DMS53 treated with DMSO at 0.1 percent for 48 hours (cell line): ENCODE data around the gene EGFL7.
A peak's percentile ranks its signal among the peaks of the same experiment; 100 is the strongest.
"Not testable (repeated sequence)": the region's sequence is repeated elsewhere in the genome, so short reads cannot be mapped to it uniquely, and the experiment has no call there.

Experiments
- DNase-seq: peaks from one replicate; lab custom pipeline; 2025; ENCODE audit not compliant: unreplicated experiment; lab: John Stamatoyannopoulos, UW

The EGFL7 gene

DNA sequence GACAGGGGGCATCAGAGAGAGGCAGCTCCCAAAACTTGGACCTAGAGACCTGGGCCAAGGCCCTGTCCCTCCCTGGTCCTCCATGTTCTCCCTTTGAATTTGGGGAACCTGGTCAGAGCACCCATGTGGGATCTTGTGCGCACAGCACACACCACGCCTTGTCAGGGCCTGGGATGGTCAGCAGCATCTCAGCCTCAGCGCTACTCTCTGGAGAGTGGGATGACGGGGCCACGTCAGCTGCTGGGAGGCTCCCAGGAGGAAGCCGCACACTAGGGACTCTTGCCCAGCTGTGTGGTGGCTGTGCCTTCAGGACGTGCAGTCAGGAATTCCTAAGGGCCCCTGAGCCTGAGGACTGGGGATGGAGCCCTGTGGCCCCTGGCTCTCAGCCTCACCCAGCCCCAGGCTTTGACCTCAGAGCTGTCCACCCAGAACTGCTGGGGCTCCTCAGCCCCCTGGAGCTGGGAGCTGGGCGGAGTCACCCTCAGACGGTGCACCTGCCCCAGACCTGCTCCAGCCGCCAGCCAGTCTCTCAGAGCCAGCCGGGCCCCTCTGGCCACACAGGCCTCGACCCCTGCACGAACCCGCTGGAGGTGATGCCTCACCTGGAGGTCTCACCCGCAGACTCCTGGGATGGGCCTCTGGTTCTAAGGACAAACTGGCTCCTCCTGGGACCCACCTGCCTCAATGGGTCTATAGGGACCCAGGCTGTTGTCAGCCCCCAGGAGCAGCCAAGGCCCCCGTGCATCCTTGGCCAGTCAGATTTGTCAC, 38.3 kb upstream of the EGFL7 start:
- DNase-seq, result no peak

DNA sequence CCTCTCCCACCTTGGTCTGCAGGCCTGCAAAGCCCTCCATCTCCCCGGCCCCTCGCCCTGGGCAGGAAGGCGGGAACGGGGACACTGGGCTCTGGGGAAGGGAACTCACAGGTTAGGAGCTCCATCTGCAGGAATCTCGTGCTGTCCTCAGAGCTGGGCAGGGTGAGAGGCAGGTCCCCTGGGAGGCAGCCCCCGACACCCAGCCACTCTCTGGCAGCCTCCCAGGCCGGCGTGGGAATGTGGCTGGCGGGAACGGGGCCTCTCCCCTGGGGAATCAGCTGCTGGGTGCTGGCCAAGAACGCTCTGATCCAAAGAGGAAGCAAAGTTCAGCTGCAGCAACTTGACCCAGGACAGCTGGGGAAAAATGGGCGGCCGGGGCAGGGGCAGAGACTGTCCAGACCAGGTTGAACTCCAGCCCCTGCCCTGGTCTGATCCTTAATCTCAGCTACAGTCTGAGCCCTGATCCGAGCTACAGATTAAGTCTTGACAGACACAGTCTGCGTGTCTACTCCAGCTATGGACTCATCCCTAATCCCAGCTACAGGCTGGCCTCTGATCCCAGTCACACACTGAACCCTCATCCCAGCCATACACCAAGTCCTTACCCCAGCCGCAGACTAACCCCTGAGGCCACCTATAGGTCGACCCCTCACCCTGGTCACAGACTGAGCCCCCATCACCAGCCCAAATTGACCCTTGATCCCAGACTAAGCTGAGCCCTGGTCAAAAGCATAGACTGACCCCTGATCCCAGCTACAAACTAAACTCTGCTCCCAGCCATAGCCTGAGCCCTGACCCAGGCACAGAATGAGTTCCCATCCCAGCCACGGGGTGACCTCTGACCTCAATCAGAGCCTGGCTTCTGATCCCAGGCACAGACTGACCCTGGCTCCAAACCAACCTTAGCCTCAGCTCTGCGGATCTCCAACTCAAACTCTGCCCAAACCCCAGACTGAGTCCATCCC, 37.3 kb upstream of the EGFL7 start:
- no peak for DNase-seq

- no peak for DNase-seq
These were observed 36.5 kb upstream of the EGFL7 start for GRCh38 chr9:136626066-136626725.

DNA sequence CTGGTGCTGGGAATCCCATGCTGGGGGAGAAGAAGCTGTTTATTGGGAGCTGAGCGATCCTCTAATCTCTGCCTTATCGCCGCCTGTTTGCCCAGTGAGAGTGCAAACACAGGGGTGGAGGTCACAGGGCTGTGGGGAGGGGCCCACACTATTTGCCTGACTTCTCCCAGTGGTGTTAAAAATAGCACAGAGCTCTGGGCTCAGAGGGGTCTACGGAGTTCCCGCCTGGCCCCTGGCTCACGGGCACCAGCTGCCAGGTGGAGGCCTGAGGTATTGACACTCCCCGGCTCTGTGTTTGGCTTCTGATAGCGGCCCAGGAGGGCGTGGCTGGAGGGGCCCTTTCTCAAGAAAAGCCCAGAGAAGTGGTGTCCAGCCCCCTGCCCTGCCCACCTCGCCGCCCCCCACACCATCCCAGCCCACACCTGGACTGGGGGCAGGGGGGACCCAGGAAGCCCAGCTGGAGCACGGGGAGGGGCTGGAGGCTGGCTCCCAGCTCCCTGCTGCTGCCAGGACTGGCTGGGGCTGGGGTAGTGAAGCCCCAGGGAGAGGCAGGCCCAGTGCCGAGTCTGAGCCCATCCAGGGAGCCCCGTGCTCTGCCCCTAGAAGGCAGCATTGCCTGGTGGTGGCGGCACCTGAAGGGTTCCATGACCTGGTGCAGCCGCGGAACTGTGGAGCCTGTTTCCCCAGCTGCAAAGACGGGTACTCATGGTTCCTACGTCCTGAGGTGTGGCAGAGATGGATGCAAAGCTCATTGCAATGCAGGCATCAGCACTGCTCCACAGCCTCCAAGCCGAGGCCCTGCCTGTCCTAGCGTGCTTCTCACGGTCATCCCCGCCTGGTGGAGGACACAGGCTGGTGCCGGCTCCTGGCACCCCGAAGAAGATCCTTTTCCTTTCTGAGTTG, 35.7 kb upstream of the EGFL7 start:
- no peak for DNase-seq

GRCh38 chr9:136627703-136628102, 35.0 kb upstream of the EGFL7 start:
- DNase-seq, result no peak

GRCh38 chr9:136628268-136628667, 34.4 kb upstream of the EGFL7 start:
- DNase-seq, result no peak

DNA sequence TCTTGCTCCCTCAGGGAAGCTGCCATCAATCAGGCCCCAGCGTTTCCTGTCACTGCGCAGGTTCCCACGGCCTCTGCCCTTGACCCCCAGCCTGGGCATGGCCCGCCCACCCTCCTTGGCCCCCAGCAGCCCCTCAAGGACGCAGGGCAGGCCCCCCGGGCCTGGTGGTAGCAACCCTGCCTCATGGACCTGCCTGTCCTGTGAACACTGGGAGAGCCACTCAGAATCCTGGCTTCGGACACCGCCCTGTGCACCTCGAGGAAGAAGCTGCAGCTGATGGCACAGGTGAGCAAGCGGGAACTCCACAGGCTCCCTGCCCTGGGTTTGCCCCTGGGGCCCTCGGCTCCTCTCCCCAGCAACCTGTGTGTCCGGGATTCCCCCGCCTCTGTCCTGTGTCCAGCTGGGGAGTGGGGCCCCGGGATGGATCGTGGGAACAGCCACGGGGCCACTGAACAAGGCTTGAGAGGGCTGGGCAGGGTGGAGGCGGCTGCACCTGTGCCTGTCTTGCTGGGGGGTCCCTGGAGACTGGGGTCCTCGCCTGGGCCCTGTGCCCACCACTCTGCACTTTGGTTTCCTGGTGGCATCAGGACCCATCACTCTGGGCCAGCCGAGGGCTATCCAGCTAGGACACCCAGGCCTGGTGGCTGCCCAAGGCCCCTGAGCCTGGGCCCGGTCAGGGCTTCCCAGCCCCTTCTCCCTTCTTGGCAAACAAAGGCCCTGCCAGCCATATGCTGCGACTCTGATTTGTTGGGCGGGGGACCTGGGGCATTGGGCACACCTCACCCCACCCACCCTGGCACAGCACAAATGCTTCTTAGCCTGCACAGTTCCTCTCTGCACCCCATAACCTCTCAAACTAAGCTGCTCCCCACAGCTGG, 33.5 kb upstream of the EGFL7 start:
- DNase-seq, result no peak

DNA sequence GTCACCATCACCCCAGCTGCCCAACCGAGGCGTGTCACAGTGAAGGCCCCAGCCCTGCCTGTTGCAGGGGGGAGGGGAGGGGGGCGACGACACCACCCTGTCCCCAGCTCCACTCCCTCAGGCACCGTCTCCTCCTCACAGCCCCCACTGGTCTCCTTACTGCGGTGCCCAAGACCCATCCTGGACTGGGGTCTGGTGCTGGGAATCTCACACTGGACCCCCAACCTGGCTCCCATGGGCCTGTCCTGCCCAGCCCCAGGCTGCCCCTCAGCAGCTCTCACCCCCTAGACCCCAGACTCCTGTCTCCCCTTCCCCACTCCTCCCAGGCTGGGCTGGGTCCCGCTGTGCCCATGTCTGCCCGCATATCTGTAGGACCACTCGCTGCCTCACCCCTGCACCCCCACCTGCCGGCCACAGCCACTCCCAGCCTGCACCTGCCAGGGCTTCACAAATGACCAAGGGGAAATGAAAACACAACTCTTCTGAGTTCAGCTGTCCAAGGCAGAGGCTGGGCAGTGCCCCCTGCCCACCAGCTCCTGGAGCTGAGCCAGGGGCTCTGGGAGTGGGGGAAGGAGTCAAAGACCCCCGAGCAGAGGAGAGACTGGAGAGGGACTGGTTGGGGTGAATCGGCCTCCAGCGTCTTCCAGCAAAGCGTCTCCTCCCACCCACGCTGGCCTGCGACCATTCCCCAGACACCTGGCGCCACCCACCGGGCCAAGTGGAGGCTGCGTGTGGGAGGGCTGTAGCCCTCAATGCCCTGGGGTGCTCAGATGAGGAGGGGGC, 32.6 kb upstream of the EGFL7 start:
- peak; percentile 37 for DNase-seq

DNA sequence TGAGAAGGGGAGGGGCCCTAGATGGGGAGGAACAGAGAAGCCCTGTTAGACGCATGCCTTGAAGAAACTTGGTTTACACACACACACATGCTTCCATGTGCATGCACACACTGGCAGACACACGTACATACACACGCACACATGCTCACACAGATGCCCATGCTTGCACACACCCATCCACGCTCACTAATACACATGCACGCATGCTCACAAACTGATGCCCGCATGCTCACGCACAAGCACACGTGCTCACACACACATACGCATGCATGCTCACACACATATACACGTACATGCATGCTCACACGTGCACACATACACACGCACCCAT, 32.1 kb upstream of the EGFL7 start:
- no peak for DNase-seq

DNA sequence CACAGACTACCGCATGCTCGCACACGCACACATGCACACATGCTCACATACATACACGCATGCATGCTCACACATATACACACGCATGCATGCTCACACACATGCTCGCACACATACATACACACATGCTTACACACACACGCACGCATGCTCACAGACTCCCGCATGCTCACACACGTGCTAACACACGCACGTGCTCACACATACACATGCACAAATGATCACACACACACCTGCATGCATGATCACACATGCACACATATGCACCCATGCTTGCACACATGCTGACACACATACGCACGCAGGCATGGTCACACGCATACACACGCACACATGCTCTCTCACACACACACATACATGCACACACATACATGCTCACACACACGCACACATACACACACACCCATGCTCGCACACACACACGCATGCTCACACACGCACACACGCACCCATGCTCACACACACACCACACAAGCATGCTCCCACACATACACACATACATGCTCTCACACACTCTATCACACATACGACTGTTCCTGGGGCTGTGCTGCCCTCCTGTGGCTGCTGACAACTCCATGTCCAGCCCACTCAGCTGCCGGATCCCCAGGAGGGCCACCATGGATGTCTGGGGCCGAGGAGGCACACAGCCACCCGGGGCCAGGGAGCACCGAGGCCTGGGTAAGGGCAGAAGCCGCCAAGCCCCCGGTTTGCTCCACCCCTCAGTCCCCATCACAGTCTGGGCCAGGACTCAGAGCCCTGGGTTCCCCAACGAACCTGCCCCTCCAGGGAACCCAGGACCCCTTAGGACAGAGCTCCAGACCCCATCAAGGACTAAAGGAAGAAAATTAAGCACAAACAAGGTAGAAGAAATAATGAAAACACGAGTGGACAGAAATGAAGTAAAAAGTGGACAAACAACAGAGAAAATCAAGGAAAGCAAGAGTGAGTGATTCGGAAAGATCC, 31.4 kb upstream of the EGFL7 start:
- DNase-seq, result peak; percentile 63

GRCh38 chr9:136632072-136632471, 30.6 kb upstream of the EGFL7 start:
- DNase-seq, result not testable (repeated sequence)

GRCh38 chr9:136632491-136633106, 30.1 kb upstream of the EGFL7 start:
- not testable (repeated sequence) for DNase-seq

GRCh38 chr9:136634904-136635303, 27.8 kb upstream of the EGFL7 start:
- DNase-seq, result no peak

DNA sequence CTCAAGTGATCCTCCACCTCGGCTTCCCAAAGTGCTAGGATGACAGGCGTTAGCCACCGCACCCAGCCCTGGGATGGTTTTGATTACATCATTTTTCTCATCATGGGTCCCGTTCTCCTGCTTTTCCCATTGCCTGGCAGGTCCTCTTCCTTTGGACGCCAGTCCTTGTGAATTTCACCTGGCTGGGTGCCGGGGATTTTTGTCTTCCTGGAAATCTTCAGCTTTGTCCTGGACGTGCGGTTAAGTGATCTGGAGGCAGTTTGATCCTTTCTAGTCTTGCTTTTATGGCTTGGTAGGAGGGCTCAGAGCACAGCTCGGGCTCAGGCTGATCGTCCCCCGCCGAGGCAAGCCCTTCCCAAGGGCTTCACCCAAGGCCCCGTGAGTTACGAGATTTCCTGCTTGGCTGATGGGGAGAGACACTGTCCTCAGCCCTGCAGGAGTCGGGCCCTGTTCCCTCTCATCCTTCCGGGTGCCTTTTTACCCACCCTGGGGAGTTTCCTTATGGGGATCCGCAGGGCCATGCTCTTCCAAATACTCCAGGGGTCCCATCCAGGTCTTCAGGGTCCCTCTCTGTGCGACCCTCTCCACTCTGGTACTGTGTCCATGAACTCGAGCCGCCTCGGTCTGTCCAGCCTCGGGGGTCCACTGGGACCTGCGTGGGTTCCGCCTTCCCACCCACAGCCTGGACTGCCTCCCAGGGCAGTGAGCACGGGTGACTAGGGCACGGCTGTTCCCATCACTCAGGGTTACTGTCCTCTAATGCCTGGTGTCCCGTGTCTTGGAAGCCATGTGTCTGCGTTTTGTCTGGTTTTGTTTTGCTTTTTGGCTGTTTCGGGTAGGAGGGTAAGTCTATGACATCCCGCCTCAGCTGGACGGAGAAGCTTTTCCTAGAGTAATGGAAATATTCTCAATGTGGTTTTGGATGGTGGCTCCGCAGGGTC, 22.3 kb upstream of the EGFL7 start:
- no peak for DNase-seq

- DNase-seq, result no peak
These were observed 20.2 kb upstream of the EGFL7 start for GRCh38 chr9:136642439-136642921.
